ENCODE data around the gene NLGN1.

DNA sequence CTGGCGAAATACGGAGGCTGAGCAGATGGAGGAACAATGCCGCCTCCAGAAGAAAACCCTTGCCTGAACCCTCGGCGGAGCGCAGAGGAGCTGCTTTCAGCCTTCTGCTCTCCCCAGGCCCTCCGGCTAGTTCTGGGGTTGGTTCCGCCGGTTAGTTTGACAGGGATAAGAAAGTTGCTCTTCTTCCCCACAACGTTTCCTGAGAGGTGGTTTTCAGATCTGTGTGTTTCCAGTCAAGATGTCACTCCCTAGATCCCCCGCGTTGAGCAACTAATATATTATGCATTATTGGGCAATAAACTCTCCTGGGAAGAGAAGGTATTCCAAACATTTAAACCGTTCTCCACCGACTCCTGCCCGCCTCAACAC, 551 bp downstream of the NLGN1 start:
- no peak for TF ChIP-seq EZH2 (IDR thresholded peaks at IDR 0.05)
- TF ChIP-seq, protein P1, sequence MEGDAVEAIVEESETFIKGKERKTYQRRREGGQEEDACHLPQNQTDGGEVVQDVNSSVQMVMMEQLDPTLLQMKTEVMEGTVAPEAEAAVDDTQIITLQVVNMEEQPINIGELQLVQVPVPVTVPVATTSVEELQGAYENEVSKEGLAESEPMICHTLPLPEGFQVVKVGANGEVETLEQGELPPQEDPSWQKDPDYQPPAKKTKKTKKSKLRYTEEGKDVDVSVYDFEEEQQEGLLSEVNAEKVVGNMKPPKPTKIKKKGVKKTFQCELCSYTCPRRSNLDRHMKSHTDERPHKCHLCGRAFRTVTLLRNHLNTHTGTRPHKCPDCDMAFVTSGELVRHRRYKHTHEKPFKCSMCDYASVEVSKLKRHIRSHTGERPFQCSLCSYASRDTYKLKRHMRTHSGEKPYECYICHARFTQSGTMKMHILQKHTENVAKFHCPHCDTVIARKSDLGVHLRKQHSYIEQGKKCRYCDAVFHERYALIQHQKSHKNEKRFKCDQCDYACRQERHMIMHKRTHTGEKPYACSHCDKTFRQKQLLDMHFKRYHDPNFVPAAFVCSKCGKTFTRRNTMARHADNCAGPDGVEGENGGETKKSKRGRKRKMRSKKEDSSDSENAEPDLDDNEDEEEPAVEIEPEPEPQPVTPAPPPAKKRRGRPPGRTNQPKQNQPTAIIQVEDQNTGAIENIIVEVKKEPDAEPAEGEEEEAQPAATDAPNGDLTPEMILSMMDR (IDR thresholded peaks at IDR 0.05): no peak
- TF ChIP-seq EZH2phosphoT487 (IDR thresholded peaks at IDR 0.05): no peak
